Measurements from ENCODE around the gene IL1R1. TPM values are rescaled to one million over a fixed set of nuclear protein-coding genes. Genes with fewer than 3 reads are reported as not detected.
"Not testable (repeated sequence)": the region's sequence is repeated elsewhere in the genome, so short reads cannot be mapped to it uniquely, and the experiment has no call there.

The IL1R1 gene
- polyA plus RNA-seq, 1 donor (not counting 4 experiments of a cell fraction or from before 2014, with no cell fraction given): 7.5 TPM

DNA sequence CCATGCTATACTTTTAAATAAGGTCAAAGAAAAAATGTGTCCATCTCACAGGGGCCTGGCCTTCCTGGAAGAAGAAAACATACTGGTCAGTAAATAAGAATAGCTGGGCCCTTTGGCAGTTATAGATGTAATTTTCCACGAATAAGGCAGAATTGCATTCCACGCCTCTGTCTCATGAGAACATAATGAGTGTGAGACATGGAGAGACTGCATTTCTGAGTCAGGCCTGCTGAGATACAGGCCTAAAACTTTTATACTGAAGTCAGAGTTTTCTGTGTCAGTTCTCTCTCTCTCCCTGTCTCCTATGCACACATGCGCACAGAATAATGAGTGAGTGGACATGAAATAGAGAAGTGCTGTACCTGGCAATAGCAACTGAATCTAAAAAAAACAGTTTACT is 20.4 kb upstream of the IL1R1 start:
- no peak overlapping the region for H3K9ac ChIP-seq (ENCODE audit: control insufficient read depth, extremely low read depth, insufficient read depth, low read length)

DNA sequence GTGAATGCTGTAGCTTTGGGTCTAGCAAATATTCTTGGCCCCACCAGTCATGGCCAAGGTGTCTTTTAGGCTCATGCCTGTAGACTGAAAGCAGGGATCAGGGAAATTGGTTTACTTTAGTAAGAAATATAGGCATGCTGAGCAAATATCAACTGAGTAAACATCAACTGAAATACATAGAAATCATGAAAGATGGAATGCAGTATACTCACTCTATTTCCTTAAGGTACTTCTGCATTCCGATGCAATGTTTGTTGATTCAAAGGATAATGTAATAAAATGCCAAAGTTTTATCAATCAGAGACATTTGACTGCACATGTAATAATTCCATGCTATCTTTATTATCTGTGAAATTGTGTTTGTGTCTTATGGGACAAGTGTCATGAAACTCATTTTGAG is 19.6 kb upstream of the IL1R1 start:
- Histone ChIP-seq H4K20me1 (ENCODE audit: control insufficient read depth, extremely low read depth, insufficient read depth, low read length) (no peaks in the 10 kb centered on the region), H2AFZ (ENCODE audit: control insufficient read depth, low read length) (no peak overlapping the region), H3K9ac (ENCODE audit: control insufficient read depth, extremely low read depth, insufficient read depth, low read length) (no peak overlapping the region), H3K27me3 (ENCODE audit: control insufficient read depth, extremely low read depth, insufficient read depth, low read length) (no peaks in the 10 kb centered on the region), H3K9me3 (ENCODE audit: control insufficient read depth, low read depth, low read length) (no peaks in the 10 kb centered on the region), H3K36me3 (ENCODE audit: control insufficient read depth in 2 of 2, extremely low read depth in 1 of 2, insufficient read depth in 2 of 2, low read length in 2 of 2) (no peaks in the 10 kb centered on the region), H3K79me2 (ENCODE audit: control insufficient read depth, insufficient read depth, low read length) (no peaks in the 10 kb centered on the region), H3K4me1 (ENCODE audit: control insufficient read depth, extremely low read depth, insufficient read depth, low read length) (peaks cover 10% of the 10 kb centered on the region), H3K4me2 (ENCODE audit: control insufficient read depth, extremely low read depth, insufficient read depth, low read depth, low read length) (no peak overlapping the region), H3K9me1 (ENCODE audit: control insufficient read depth, extremely low read depth, insufficient read depth, low read length) (no peaks in the 10 kb centered on the region), H3K4me3 (ENCODE audit: control insufficient read depth in 2 of 3, extremely low read depth in 1 of 3, insufficient read depth in 2 of 3, low read depth in 1 of 3, low read length in 3 of 3) (no peak overlapping the region), H3K27ac (ENCODE audit: control insufficient read depth, insufficient read depth, low read length) (no peak overlapping the region)
- DNase-seq (ENCODE audit: low read depth, low spot score) (no peak), FAIRE-seq (no peak)
- dilution Hi-C loops (cut with MboI; ENCODE audit: extremely low pct_ligation_motif_present, low sequenced_read_pairs): no loop called here
- TF ChIP-seq, protein P1, sequence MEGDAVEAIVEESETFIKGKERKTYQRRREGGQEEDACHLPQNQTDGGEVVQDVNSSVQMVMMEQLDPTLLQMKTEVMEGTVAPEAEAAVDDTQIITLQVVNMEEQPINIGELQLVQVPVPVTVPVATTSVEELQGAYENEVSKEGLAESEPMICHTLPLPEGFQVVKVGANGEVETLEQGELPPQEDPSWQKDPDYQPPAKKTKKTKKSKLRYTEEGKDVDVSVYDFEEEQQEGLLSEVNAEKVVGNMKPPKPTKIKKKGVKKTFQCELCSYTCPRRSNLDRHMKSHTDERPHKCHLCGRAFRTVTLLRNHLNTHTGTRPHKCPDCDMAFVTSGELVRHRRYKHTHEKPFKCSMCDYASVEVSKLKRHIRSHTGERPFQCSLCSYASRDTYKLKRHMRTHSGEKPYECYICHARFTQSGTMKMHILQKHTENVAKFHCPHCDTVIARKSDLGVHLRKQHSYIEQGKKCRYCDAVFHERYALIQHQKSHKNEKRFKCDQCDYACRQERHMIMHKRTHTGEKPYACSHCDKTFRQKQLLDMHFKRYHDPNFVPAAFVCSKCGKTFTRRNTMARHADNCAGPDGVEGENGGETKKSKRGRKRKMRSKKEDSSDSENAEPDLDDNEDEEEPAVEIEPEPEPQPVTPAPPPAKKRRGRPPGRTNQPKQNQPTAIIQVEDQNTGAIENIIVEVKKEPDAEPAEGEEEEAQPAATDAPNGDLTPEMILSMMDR (optimal IDR thresholded peaks at IDR 0.05 in 1 of 3, IDR thresholded peaks at IDR 0.05 in 1 of 3, conservative IDR thresholded peaks at IDR 0.05 in 1 of 3; ENCODE audit: extremely low read depth in 1 of 3, insufficient read depth in 2 of 3, low read length in 3 of 3): no peak
- TF ChIP-seq EZH2 (IDR thresholded peaks at IDR 0.05; ENCODE audit: low read length): no peak

More for the DNA sequence above, 20.4 kb upstream of the IL1R1 start:
- Histone ChIP-seq H3K9me3 (ENCODE audit: control insufficient read depth, low read depth, low read length) (no peaks in the 10 kb centered on the region), H3K27ac (ENCODE audit: control insufficient read depth, insufficient read depth, low read length) (no peak overlapping the region), H3K36me3 (ENCODE audit: control insufficient read depth in 2 of 2, extremely low read depth in 1 of 2, insufficient read depth in 2 of 2, low read length in 2 of 2) (no peaks in the 10 kb centered on the region), H3K79me2 (ENCODE audit: control insufficient read depth, insufficient read depth, low read length) (no peaks in the 10 kb centered on the region), H3K4me1 (ENCODE audit: control insufficient read depth, extremely low read depth, insufficient read depth, low read length) (peaks cover 8% of the 10 kb centered on the region), H3K4me3 (ENCODE audit: control insufficient read depth in 2 of 3, extremely low read depth in 1 of 3, insufficient read depth in 2 of 3, low read depth in 1 of 3, low read length in 3 of 3) (no peak overlapping the region), H4K20me1 (ENCODE audit: control insufficient read depth, extremely low read depth, insufficient read depth, low read length) (no peaks in the 10 kb centered on the region), H2AFZ (ENCODE audit: control insufficient read depth, low read length) (no peak overlapping the region), H3K9me1 (ENCODE audit: control insufficient read depth, extremely low read depth, insufficient read depth, low read length) (no peaks in the 10 kb centered on the region), H3K4me2 (ENCODE audit: control insufficient read depth, extremely low read depth, insufficient read depth, low read depth, low read length) (no peak overlapping the region), H3K27me3 (ENCODE audit: control insufficient read depth, extremely low read depth, insufficient read depth, low read length) (no peaks in the 10 kb centered on the region)
- dilution Hi-C loops (cut with MboI; ENCODE audit: extremely low pct_ligation_motif_present, low sequenced_read_pairs): no loop called here
- DNase-seq (ENCODE audit: low read depth, low spot score): no peak
- no peak for FAIRE-seq
- TF ChIP-seq, protein P1 (optimal IDR thresholded peaks at IDR 0.05 in 1 of 3, IDR thresholded peaks at IDR 0.05 in 1 of 3, conservative IDR thresholded peaks at IDR 0.05 in 1 of 3; ENCODE audit: extremely low read depth in 1 of 3, insufficient read depth in 2 of 3, low read length in 3 of 3): no peak
- TF ChIP-seq EZH2 (IDR thresholded peaks at IDR 0.05; ENCODE audit: low read length): no peak

DNA sequence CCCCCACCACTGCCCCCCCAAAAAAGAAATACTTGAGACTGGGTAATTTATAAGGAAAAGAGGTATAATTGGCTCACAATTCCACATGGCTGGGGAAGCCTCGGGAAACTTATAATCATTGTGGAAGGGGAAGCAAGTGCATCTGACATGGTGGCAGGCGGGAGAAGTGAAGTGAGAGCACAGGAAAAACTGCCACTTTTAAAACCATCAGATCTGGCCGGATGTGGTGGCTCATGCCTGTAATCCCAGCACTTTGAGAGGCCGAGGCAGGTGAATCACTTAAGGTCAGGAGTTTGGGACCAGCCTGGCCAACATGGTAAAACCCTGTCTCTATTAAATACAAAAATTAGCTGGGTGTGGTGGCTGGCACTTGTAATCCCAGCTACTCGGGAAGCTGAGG is 18.1 kb upstream of the IL1R1 start:
- DNase-seq (ENCODE audit: low read depth, low spot score); H2AFZ ChIP-seq (ENCODE audit: control insufficient read depth, low read length); H3K36me3 ChIP-seq (ENCODE audit: control insufficient read depth in 2 of 2, extremely low read depth in 1 of 2, insufficient read depth in 2 of 2, low read length in 2 of 2); H3K4me2 ChIP-seq (ENCODE audit: control insufficient read depth, extremely low read depth, insufficient read depth, low read depth, low read length); H3K9ac ChIP-seq (ENCODE audit: control insufficient read depth, extremely low read depth, insufficient read depth, low read length); H3K4me3 ChIP-seq (ENCODE audit: control insufficient read depth in 2 of 3, extremely low read depth in 1 of 3, insufficient read depth in 2 of 3, low read depth in 1 of 3, low read length in 3 of 3); H3K27me3 ChIP-seq (ENCODE audit: control insufficient read depth, extremely low read depth, insufficient read depth, low read length); H3K9me1 ChIP-seq (ENCODE audit: control insufficient read depth, extremely low read depth, insufficient read depth, low read length); H4K20me1 ChIP-seq (ENCODE audit: control insufficient read depth, extremely low read depth, insufficient read depth, low read length); H3K9me3 ChIP-seq (ENCODE audit: control insufficient read depth, low read depth, low read length); dilution Hi-C loops (cut with MboI; ENCODE audit: extremely low pct_ligation_motif_present, low sequenced_read_pairs); FAIRE-seq; H3K79me2 ChIP-seq (ENCODE audit: control insufficient read depth, insufficient read depth, low read length); H3K27ac ChIP-seq (ENCODE audit: control insufficient read depth, insufficient read depth, low read length): not testable (repeated sequence)
- H3K4me1 ChIP-seq (ENCODE audit: control insufficient read depth, extremely low read depth, insufficient read depth, low read length): peaks cover 17% of the 10 kb centered on the region

All from keratinocyte (primary cell).